ENCODE results near the gene NMD3. TPM values are rescaled to one million over a fixed set of nuclear protein-coding genes. Genes with fewer than 3 reads are reported as not detected.

NMD3 gene
- total RNA-seq, 5 donors from 2014 or later (not counting 1 experiment from before 2014, with no cell fraction given), result 39.2 to 43.4 (median 42.4) TPM

GRCh38 chr3:161268601-161269000, 47.5 kb downstream of the NMD3 start:
- no peak overlapping the region for H3K27ac ChIP-seq (ENCODE audit: low read length)
- H3K4me3 ChIP-seq (ENCODE audit: control insufficient read depth in 1 of 2, extremely low read depth in 1 of 2, low read length in 1 of 2), result no peak overlapping the region
- peaks cover 0 to 5% (median 4%) of the 10 kb centered on the region in 3 donors for H3K9me3 Mint-ChIP-seq
- H3K36me3 Mint-ChIP-seq, result peaks cover 18% of the 10 kb centered on the region
- no peak overlapping the region for H3K4me3 Mint-ChIP-seq
- DNase-seq (no peak), ATAC-seq (replicated peaks in 1 of 4) (no peak)
- H3K27ac Mint-ChIP-seq, result no peak overlapping the region
- no CpG with 5 or more reads among the region's 3 CpGs for WGBS (ENCODE audit: insufficient coverage)
- peaks cover 0 to 2% of the 10 kb centered on the region in 2 donors for H3K36me3 ChIP-seq (ENCODE audit: control insufficient read depth in 2 of 2, extremely low read depth in 1 of 2, insufficient read depth in 1 of 2, low read length in 1 of 2)
- H3K4me1 Mint-ChIP-seq, result no peaks in the 10 kb centered on the region
- H3K9me3 ChIP-seq, result no peaks in the 10 kb centered on the region
- no peaks in the 10 kb centered on the region for H3K27me3 ChIP-seq (replicated peaks in 1 of 2; ENCODE audit: control insufficient read depth in 2 of 2, extremely low read depth in 1 of 2, insufficient read depth in 2 of 2, low read length in 1 of 2)
- ChIA-PET CTCF (interaction anchor here in 1 of 2 donors (1.1 to 1.3 kb wide), 2 partner anchors 142 to 154 kb away, joined by 3 read pairs; no protein-coding TSS in a partner anchor), POLR2A (no interaction called here)
- H3K4me1 ChIP-seq (ENCODE audit: control insufficient read depth in 1 of 2, extremely low read depth in 1 of 2, insufficient read depth in 2 of 2, low read length in 2 of 2), result no peaks in the 10 kb centered on the region
- no peaks in the 10 kb centered on the region for H3K27me3 Mint-ChIP-seq

- no peak overlapping the region for H3K4me3 ChIP-seq (ENCODE audit: control insufficient read depth in 1 of 2, extremely low read depth in 1 of 2, low read length in 1 of 2)
- Mint-ChIP-seq H3K4me1 (peaks cover 0 to 2% (median 2%) of the 10 kb centered on the region in 3 donors), H3K4me3 (no peak overlapping the region), H3K27ac (no peak overlapping the region), H3K36me3 (peaks cover 11% of the 10 kb centered on the region), H3K9me3 (no peaks in the 10 kb centered on the region), H3K27me3 (no peaks in the 10 kb centered on the region)
- CTCF ChIA-PET, result interaction anchor here (0.5 to 1.5 kb wide), 8 partner anchors 11 to 1422 kb away, joined by 3 to 6 read pairs (median 3); no protein-coding TSS in a partner anchor
- WGBS (ENCODE audit: insufficient coverage), result 97% methylated on average over 3 of the region's 4 CpGs
- DNase-seq, result no peak
- no peaks in the 10 kb centered on the region for H3K9me3 ChIP-seq
- POLR2A ChIA-PET, result interaction anchor here in 1 of 2 donors (0.6 kb wide), 1 partner anchor 170 kb away, joined by 3 read pairs; no protein-coding TSS in a partner anchor
- no peaks in the 10 kb centered on the region for H3K27me3 ChIP-seq (replicated peaks in 1 of 2; ENCODE audit: control insufficient read depth in 2 of 2, extremely low read depth in 1 of 2, insufficient read depth in 2 of 2, low read length in 1 of 2)
- no peaks in the 10 kb centered on the region for H3K4me1 ChIP-seq (ENCODE audit: control insufficient read depth in 1 of 2, extremely low read depth in 1 of 2, insufficient read depth in 2 of 2, low read length in 2 of 2)
- H3K27ac ChIP-seq (ENCODE audit: low read length), result no peak overlapping the region
- no peaks in the 10 kb centered on the region for H3K36me3 ChIP-seq (ENCODE audit: control insufficient read depth in 2 of 2, extremely low read depth in 1 of 2, insufficient read depth in 1 of 2, low read length in 1 of 2)
- no peak for ATAC-seq (replicated peaks in 1 of 4)
These were observed 49.9 kb downstream of the NMD3 start for GRCh38 chr3:161270991-161271390.

GRCh38 chr3:161271646-161272045, 50.5 kb downstream of the NMD3 start:
- DNase-seq, result no peak
- WGBS (ENCODE audit: insufficient coverage), result 83% methylated on average over 1 of the region's 2 CpGs
- POLR2A ChIA-PET, result interaction anchor here in 1 of 2 donors (0.6 kb wide), 1 partner anchor 170 kb away, joined by 3 read pairs; no protein-coding TSS in a partner anchor

GRCh38 chr3:161272524-161272923, 51.4 kb downstream of the NMD3 start:
- H3K4me3 Mint-ChIP-seq, result no peak overlapping the region
- H3K4me1 Mint-ChIP-seq, result peaks cover 0 to 2% (median 2%) of the 10 kb centered on the region in 3 donors
- Histone ChIP-seq H3K36me3 (ENCODE audit: control insufficient read depth in 2 of 2, extremely low read depth in 1 of 2, insufficient read depth in 1 of 2, low read length in 1 of 2) (no peaks in the 10 kb centered on the region), H3K27ac (ENCODE audit: low read length) (no peak overlapping the region), H3K4me3 (ENCODE audit: control insufficient read depth in 1 of 2, extremely low read depth in 1 of 2, low read length in 1 of 2) (no peak overlapping the region), H3K27me3 (replicated peaks in 1 of 2; ENCODE audit: control insufficient read depth in 2 of 2, extremely low read depth in 1 of 2, insufficient read depth in 2 of 2, low read length in 1 of 2) (no peaks in the 10 kb centered on the region), H3K9me3 (no peaks in the 10 kb centered on the region), H3K4me1 (ENCODE audit: control insufficient read depth in 1 of 2, extremely low read depth in 1 of 2, insufficient read depth in 2 of 2, low read length in 2 of 2) (no peaks in the 10 kb centered on the region)
- ATAC-seq (replicated peaks in 1 of 4), result no peak
- no peaks in the 10 kb centered on the region for H3K27me3 Mint-ChIP-seq
- POLR2A ChIA-PET, result no interaction called here
- 100% methylated on average over 1 of the region's 2 CpGs for WGBS (ENCODE audit: insufficient coverage)
- CTCF ChIA-PET, result interaction anchor here in 1 of 2 donors (0.6 to 1.1 kb wide), 3 partner anchors 125 to 170 kb away, joined by 3 read pairs; no protein-coding TSS in a partner anchor
- peaks cover 24% of the 10 kb centered on the region for H3K36me3 Mint-ChIP-seq
- H3K9me3 Mint-ChIP-seq, result peaks cover 0 to 9% (median 6%) of the 10 kb centered on the region in 3 donors
- no peak overlapping the region for H3K27ac Mint-ChIP-seq
- DNase-seq, result no peak

More at GRCh38 chr3:161271646-161272045, 50.5 kb downstream of the NMD3 start:
- H3K9me3 ChIP-seq, result no peaks in the 10 kb centered on the region
- Mint-ChIP-seq H3K27me3 (no peaks in the 10 kb centered on the region), H3K4me3 (no peak overlapping the region), H3K27ac (no peak overlapping the region), H3K36me3 (peaks cover 17% of the 10 kb centered on the region), H3K4me1 (peaks cover 0 to 2% (median 2%) of the 10 kb centered on the region in 3 donors), H3K9me3 (peaks cover 0 to under 1% (median 0%) of the 10 kb centered on the region in 3 donors)
- no peak overlapping the region for H3K27ac ChIP-seq (ENCODE audit: low read length)
- H3K36me3 ChIP-seq (ENCODE audit: control insufficient read depth in 2 of 2, extremely low read depth in 1 of 2, insufficient read depth in 1 of 2, low read length in 1 of 2), result no peaks in the 10 kb centered on the region
- no peaks in the 10 kb centered on the region for H3K27me3 ChIP-seq (replicated peaks in 1 of 2; ENCODE audit: control insufficient read depth in 2 of 2, extremely low read depth in 1 of 2, insufficient read depth in 2 of 2, low read length in 1 of 2)
- no peak for ATAC-seq (replicated peaks in 1 of 4)
- no peak overlapping the region for H3K4me3 ChIP-seq (ENCODE audit: control insufficient read depth in 1 of 2, extremely low read depth in 1 of 2, low read length in 1 of 2)
- no peaks in the 10 kb centered on the region for H3K4me1 ChIP-seq (ENCODE audit: control insufficient read depth in 1 of 2, extremely low read depth in 1 of 2, insufficient read depth in 2 of 2, low read length in 2 of 2)
- CTCF ChIA-PET, result interaction anchor here (0.6 to 1.5 kb wide), 11 partner anchors 11 to 1422 kb away, joined by 3 to 6 read pairs (median 3); no protein-coding TSS in a partner anchor

- Histone ChIP-seq H3K36me3 (ENCODE audit: control insufficient read depth in 2 of 2, extremely low read depth in 1 of 2, insufficient read depth in 1 of 2, low read length in 1 of 2) (no peaks in the 10 kb centered on the region), H3K4me1 (ENCODE audit: control insufficient read depth in 1 of 2, extremely low read depth in 1 of 2, insufficient read depth in 2 of 2, low read length in 2 of 2) (no peaks in the 10 kb centered on the region), H3K9me3 (peaks cover 2% of the 10 kb centered on the region), H3K4me3 (ENCODE audit: control insufficient read depth in 1 of 2, extremely low read depth in 1 of 2, low read length in 1 of 2) (no peak overlapping the region), H3K27me3 (replicated peaks in 1 of 2; ENCODE audit: control insufficient read depth in 2 of 2, extremely low read depth in 1 of 2, insufficient read depth in 2 of 2, low read length in 1 of 2) (no peaks in the 10 kb centered on the region), H3K27ac (ENCODE audit: low read length) (no peak overlapping the region)
- CTCF ChIA-PET, result interaction anchor here (1.1 to 2.9 kb wide), 7 partner anchors 44 to 150 kb away, joined by 4 to 23 read pairs (median 6); no protein-coding TSS in a partner anchor
- no peak for ATAC-seq (replicated peaks in 1 of 4)
- Mint-ChIP-seq H3K4me3 (no peak overlapping the region), H3K27me3 (no peaks in the 10 kb centered on the region), H3K4me1 (peaks cover 0 to 2% (median 2%) of the 10 kb centered on the region in 3 donors), H3K27ac (no peak overlapping the region), H3K9me3 (peaks cover 1 to 17% (median 11%) of the 10 kb centered on the region in 3 donors), H3K36me3 (peaks cover 28% of the 10 kb centered on the region)
- no CpG with 5 or more reads among the region's 3 CpGs for WGBS (ENCODE audit: insufficient coverage)
- POLR2A ChIA-PET, result no interaction called here
- DNase-seq, result peak in 20 of 35 experiments; percentile 3 to 70 (median 25)
These were observed 52.6 kb downstream of the NMD3 start for GRCh38 chr3:161273589-161274218.

- peaks cover 4% of the 10 kb centered on the region for H3K9me3 ChIP-seq
- DNase-seq (peak in 23 of 35 experiments; percentile 2 to 66 (median 17)), ATAC-seq (replicated peaks in 1 of 4) (no peak)
- H3K4me1 ChIP-seq (ENCODE audit: control insufficient read depth in 1 of 2, extremely low read depth in 1 of 2, insufficient read depth in 2 of 2, low read length in 2 of 2), result no peaks in the 10 kb centered on the region
- H3K4me3 ChIP-seq (ENCODE audit: control insufficient read depth in 1 of 2, extremely low read depth in 1 of 2, low read length in 1 of 2), result no peak overlapping the region
- H3K36me3 Mint-ChIP-seq, result peaks cover 32% of the 10 kb centered on the region
- H3K27me3 Mint-ChIP-seq, result no peaks in the 10 kb centered on the region
- 17% methylated on average over 1 of the region's 4 CpGs for WGBS (ENCODE audit: insufficient coverage)
- H3K4me1 Mint-ChIP-seq, result peaks cover 0 to 2% (median 2%) of the 10 kb centered on the region in 3 donors
- ChIA-PET CTCF (interaction anchor here (0.6 to 2.9 kb wide), 19 partner anchors 14 to 178 kb away, joined by 3 to 23 read pairs (median 5); no protein-coding TSS in a partner anchor), POLR2A (no interaction called here)
- no peaks in the 10 kb centered on the region for H3K27me3 ChIP-seq (replicated peaks in 1 of 2; ENCODE audit: control insufficient read depth in 2 of 2, extremely low read depth in 1 of 2, insufficient read depth in 2 of 2, low read length in 1 of 2)
- no peak overlapping the region for H3K4me3 Mint-ChIP-seq
- no peak overlapping the region for H3K27ac ChIP-seq (ENCODE audit: low read length)
- no peak overlapping the region for H3K27ac Mint-ChIP-seq
- peaks cover 12 to 28% (median 19%) of the 10 kb centered on the region in 3 donors for H3K9me3 Mint-ChIP-seq
- no peaks in the 10 kb centered on the region for H3K36me3 ChIP-seq (ENCODE audit: control insufficient read depth in 2 of 2, extremely low read depth in 1 of 2, insufficient read depth in 1 of 2, low read length in 1 of 2)
These were observed 53.7 kb downstream of the NMD3 start for GRCh38 chr3:161274691-161275298.

Data from T-cell (primary cell).